K562 (cell line): Measurements from ENCODE around the gene TLE3. TPM values are rescaled to one million over a fixed set of nuclear protein-coding genes. Genes with fewer than 3 reads are reported as not detected.
A peak's percentile ranks its signal among the peaks of the same experiment; 100 is the strongest.

Experiments
- ATAC-seq: fragments of 200-7000 bp; cut with Tn5 transposase; 3 replicates; pipeline ENCODE4 v1.9.1; 2020; ENCODE audit warnings: moderate library complexity
- BruUV-seq: library from RNA; stranded (reverse); fragments of 400-500 nt; replicated peaks from 2 replicates; lab custom pipeline; 2021; lab: Mats Ljungman, UMichigan
- CTCF ChIA-PET: fragments of 300-600 bp; formaldehyde crosslinking; extraction: SDS; loops from one replicate; lab custom pipeline; 2021; ENCODE audit warnings: low intra/inter-chr PET ratio; lab: Yijun Ruan, JAX
- POLR2A ChIA-PET: fragments of 300-600, 350-650 bp; sonication (Branson Sonifier 250); formaldehyde crosslinking; extraction: SDS; loops from one replicate; lab custom pipeline; 2021; ENCODE audit warnings: antibody characterized with exemption, inconsistent platforms; lab: Yijun Ruan, JAX
- DNase-seq, 4 experiments: peaks; one replicate each; pipeline versions ENCODE4 v3.0.0 to v3.0.0-alpha.2; 2011 to 2018; ENCODE audit warnings: low spot score in 3 of 4, mixed read lengths in 3 of 4; ENCODE audit errors: extremely low read depth in 1 of 4
- FAIRE-seq: peaks from 2 replicates; lab custom pipeline; 2011; peaks lifted over from hg19 to GRCh38; lab: Jason Lieb, UNC
- H2AFZ ChIP-seq: 2 replicates; pipeline ENCODE4 v1.6.0; 2011; ENCODE audit warnings: low read depth, low read length, control low read depth, inconsistent platforms
- H3K27ac ChIP-seq: fragments of 200-600 bp; 3 replicates; pipeline ENCODE4 v1.8.0; 2011; ENCODE audit warnings: low read depth, mild to moderate bottlenecking, control low read depth, inconsistent platforms, low read length, moderate library complexity, mixed read lengths; ENCODE audit errors: extremely low read depth
- H3K27me3 ChIP-seq, 2 experiments: fragments of 300-600 bp in 1 of 2; 2 replicates in 1 of 2; 3 replicates in 1 of 2; pipeline versions ENCODE4 v1.6.0 to v1.8.0; 2011; ENCODE audit warnings: inconsistent platforms in 2 of 2, low read length in 2 of 2, mild to moderate bottlenecking in 1 of 2, mixed read lengths in 1 of 2, moderate library complexity in 1 of 2; ENCODE audit not compliant: control insufficient read depth in 2 of 2, insufficient read depth in 2 of 2
- H3K36me3 ChIP-seq: fragments of 300-600 bp; 3 replicates; pipeline ENCODE4 v1.8.0; 2011; ENCODE audit warnings: mild to moderate bottlenecking, low read length, inconsistent platforms; ENCODE audit not compliant: control insufficient read depth, insufficient read depth
- H3K4me1 ChIP-seq, 2 experiments: fragments of 200-600 bp in 1 of 2; replicated peaks in 1 of 2; 2 replicates in 1 of 2; 3 replicates in 1 of 2; pipeline versions ENCODE4 v1.5.1 to v1.8.0; 2011; ENCODE audit warnings: inconsistent platforms in 2 of 2, low read length in 2 of 2, mild to moderate bottlenecking in 1 of 2, mixed read lengths in 1 of 2, moderate library complexity in 1 of 2; ENCODE audit not compliant: control insufficient read depth in 2 of 2, insufficient read depth in 2 of 2
- H3K4me2 ChIP-seq: 2 replicates; pipeline ENCODE4 v1.6.1; 2011; ENCODE audit warnings: low read length, control low read depth, inconsistent platforms, mixed read lengths; ENCODE audit not compliant: insufficient read depth
- H3K4me3 ChIP-seq: fragments of 200-600 bp; sonication (generic), shearing (Covaris generic); 2 replicates; pipeline ENCODE4 v1.5.1; 2016; ENCODE audit warnings: control low read depth, inconsistent platforms
- H3K79me2 ChIP-seq: fragments of 200-600 bp; 3 replicates; pipeline ENCODE4 v1.8.0; 2011; ENCODE audit warnings: low read length, inconsistent platforms; ENCODE audit not compliant: control insufficient read depth, insufficient read depth
- H3K9ac ChIP-seq, 2 experiments: 2 replicates each; pipeline versions ENCODE4 v1.6.0 to v1.6.1; 2011; ENCODE audit warnings: low read depth in 2 of 2, low read length in 2 of 2, control low read depth in 1 of 2, inconsistent platforms in 1 of 2, mild to moderate bottlenecking in 1 of 2, mixed read lengths in 1 of 2; ENCODE audit not compliant: insufficient read depth in 1 of 2
- H3K9me1 ChIP-seq: one replicate; pipeline ENCODE4 v1.6.0; 2011; ENCODE audit warnings: inconsistent platforms, mild to moderate bottlenecking, low read length, moderate library complexity; ENCODE audit not compliant: control insufficient read depth, insufficient read depth
- H3K9me3 ChIP-seq: replicated peaks from 2 replicates; pipeline ENCODE4 v1.5.1; 2011; ENCODE audit warnings: low read depth, low read length, inconsistent platforms; ENCODE audit not compliant: control insufficient read depth, insufficient read depth
- H4K20me1 ChIP-seq: replicated peaks from 2 replicates; pipeline ENCODE4 v1.6.1; 2011; ENCODE audit warnings: low read length, inconsistent platforms, mixed read lengths; ENCODE audit not compliant: control insufficient read depth, insufficient read depth
- MAFG ChIP-seq: fragments of 450-650 bp; conservative IDR thresholded peaks from 2 replicates; pipeline ENCODE4 v1.6.1; 2016; ENCODE audit warnings: missing genetic modification characterization, missing compliant biosample characterization
- RFX1 ChIP-seq: fragments of 450-650 bp; IDR thresholded peaks from 2 replicates; pipeline ENCODE4 v1.6.1; 2016; ENCODE audit warnings: mild to moderate bottlenecking, moderate library complexity
- SETDB1 ChIP-seq: IDR thresholded peaks from one replicate; pipeline ENCODE4 v1.6.1; 2012; ENCODE audit warnings: low read length, control low read depth, inconsistent platforms
- SLC30A9 ChIP-seq: fragments of 250-450 bp; sonication (Bioruptor Pico); IDR thresholded peaks from 2 replicates; pipeline ENCODE4 v1.8.0; 2022; ENCODE audit warnings: mild to moderate bottlenecking, moderate library complexity
- SNIP1 ChIP-seq: fragments of 450-650 bp; IDR thresholded peaks from 2 replicates; pipeline ENCODE4 v1.7.1; 2017; ENCODE audit warnings: low read depth, mild to moderate bottlenecking
- ZKSCAN8 ChIP-seq: fragments of 200-800 bp; sonication (Bioruptor generic); IDR thresholded peaks from 2 replicates; pipeline ENCODE4 v1.6.1; 2016; ENCODE audit warnings: missing genetic modification characterization, missing compliant biosample characterization
- ZNF384 ChIP-seq: IDR thresholded peaks from 2 replicates; pipeline ENCODE4 v1.6.1; 2012; ENCODE audit warnings: low read depth, low read length, improper control_type of control experiment
- WGBS: fragments of 100-300 bp; shearing (Covaris generic); methylation state at CpG from one replicate; pipeline ENCODE4 v1.1.6; 2016; ENCODE audit warnings: low coverage, mixed read lengths; ENCODE audit not compliant: insufficient coverage; ENCODE audit errors: missing lambda C conversion rate; 5-methylcytosine and 5-hydroxymethylcytosine counted together
- in situ Hi-C: fragments of 300-500 bp; cut with MboI; formaldehyde crosslinking; loops from 4 replicates; pipeline ENCODE4 v1.15.0; 2018; ENCODE audit warnings: inconsistent platforms, mixed read lengths
- intact Hi-C: fragments of 100-400 bp; cut with micrococcal nuclease; formaldehyde crosslinking; loops from 2 replicates; pipeline ENCODE4 v1.14.2; 2022
- polyA plus RNA-seq, 8 experiments: library from polyadenylated mRNA; depleted of rRNA in 4 of 8; stranded (reverse) in 5 of 8; unstranded in 3 of 8; fragments of >200 nt; fragmentation: Nextera tagmentation in 2 of 8; fragmentation: Illumina TruSeq in 1 of 8; extraction: Ambion mirVana in 2 of 8; extraction: Trizol in 1 of 8; gene quantifications; 2 replicates each; pipeline versions ENCODE4 v1.2.1 to v1.2.3, GENCODE V29; 2011 to 2014; ENCODE audit warnings: inconsistent platforms in 1 of 8, missing spikeins in 1 of 8
- total RNA-seq, 7 experiments: library from RNA; depleted of rRNA in 6 of 7; stranded (reverse); fragments of >200 nt in 6 of 7; fragmentation: Illumina TruSeq in 2 of 7; extraction: Trizol in 2 of 7; gene quantifications; 2 replicates each; pipeline versions ENCODE4 v1.2.1 to v1.2.3, GENCODE V29; 2011 to 2021; ENCODE audit warnings: low replicate concordance in 1 of 7
- TF ChIP-seq, protein P1 (sequence below): fragments of 450-650 bp; conservative IDR thresholded peaks from 2 replicates; pipeline ENCODE4 v1.6.1; 2016; ENCODE audit warnings: missing genetic modification characterization, low read depth, mild to moderate bottlenecking, missing compliant biosample characterization, moderate library complexity
- TF ChIP-seq, protein P2 (sequence below): fragments of 450-650 bp; IDR thresholded peaks from 2 replicates; pipeline ENCODE4 v1.6.1; 2016; ENCODE audit warnings: mild to moderate bottlenecking
- TF ChIP-seq, protein P3 (sequence below): fragments of 450-650 bp; IDR thresholded peaks from 2 replicates; pipeline ENCODE4 v1.6.1; 2016; ENCODE audit warnings: borderline replicate concordance

The TLE3 gene
- total and polyA plus RNA-seq, 9 of the 15 experiments (the other 6 are each of a cell fraction or from before 2014, with no cell fraction given), result 1.5 to 84.2 (median 14.1) TPM

DNA sequence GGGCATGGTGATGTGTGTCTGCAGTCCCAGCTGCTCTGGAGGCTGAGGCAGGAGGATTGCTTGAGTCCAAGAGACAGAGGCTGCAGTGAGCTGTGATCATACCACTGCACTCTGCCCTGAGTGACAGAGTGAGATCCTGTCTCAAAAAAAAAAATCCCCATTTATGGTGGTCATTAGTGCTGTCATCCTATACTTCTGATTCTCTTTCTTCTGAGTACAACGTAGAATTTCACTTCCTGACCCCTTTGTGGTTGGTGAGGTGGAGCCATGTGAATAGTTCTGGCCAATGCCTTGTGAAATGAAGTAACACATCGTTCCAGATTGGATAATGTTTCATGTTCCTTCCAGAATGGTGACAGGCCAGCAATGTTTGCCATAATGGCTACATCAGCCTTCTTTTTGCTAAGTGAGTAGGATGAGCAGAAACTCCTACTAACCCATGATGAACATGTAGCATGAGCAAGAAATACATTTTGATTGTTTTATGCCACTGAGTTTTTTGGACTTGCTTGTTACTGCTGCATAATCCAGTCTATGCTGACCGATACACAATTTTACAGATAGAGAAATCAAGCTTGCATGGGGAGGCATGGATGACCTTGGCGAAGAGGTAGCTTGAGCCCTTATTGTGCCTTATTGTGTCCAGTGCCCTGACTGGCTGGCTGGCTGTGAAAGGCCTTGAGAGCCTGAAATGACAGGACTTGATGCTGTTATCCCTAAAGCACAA is 30.9 kb upstream of the TLE3 start (continued):
- TF ChIP-seq, protein P1, sequence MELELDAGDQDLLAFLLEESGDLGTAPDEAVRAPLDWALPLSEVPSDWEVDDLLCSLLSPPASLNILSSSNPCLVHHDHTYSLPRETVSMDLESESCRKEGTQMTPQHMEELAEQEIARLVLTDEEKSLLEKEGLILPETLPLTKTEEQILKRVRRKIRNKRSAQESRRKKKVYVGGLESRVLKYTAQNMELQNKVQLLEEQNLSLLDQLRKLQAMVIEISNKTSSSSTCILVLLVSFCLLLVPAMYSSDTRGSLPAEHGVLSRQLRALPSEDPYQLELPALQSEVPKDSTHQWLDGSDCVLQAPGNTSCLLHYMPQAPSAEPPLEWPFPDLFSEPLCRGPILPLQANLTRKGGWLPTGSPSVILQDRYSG (tag), result no peak
- no peak for TF ChIP-seq RFX1
- TF ChIP-seq SNIP1, result no peak
- TF ChIP-seq ZNF384, result no peak
- TF ChIP-seq SLC30A9 (CRISPR knock-in tag), result no peak
- TF ChIP-seq SETDB1, result no peak

DNA sequence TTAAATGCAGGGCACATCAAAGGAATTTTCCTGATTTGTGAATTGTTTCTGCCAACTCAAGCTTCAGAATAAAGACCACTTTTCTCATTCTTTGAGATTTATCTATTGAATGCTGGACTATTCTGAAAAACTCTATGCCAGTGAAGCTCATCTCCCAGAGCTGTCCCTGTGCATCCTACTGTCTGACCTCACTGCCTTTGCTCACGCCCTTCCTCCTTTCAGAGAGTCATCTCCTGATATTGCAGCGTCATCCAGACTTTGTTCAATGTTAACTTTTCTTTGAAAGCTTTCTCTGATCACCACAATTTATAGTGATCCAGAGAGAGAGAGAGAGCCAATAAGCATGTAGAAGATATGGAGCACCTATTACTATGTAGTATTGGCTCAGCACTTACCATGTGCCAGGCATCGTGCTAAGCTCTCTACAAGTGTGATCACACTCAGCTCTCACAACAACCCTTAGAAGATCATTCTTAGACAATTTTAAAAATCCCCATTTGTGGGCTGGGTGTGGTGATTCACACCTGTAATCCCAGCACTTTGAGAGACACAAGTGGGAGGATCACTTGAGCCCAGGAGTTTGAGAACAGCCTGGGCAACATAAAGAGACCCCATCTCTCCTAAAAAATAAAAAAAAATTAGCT is 30.2 kb upstream of the TLE3 start:
- H3K27ac ChIP-seq, result no peak overlapping the region

More for the DNA sequence above, 30.2 kb upstream of the TLE3 start:
- no peak overlapping the region for H3K4me2 ChIP-seq
- DNase-seq (no peak), ATAC-seq (no peak), FAIRE-seq (no peak)
- no peaks in the 10 kb centered on the region for H3K4me1 ChIP-seq
- in situ Hi-C loops, result no loop called here
- TF ChIP-seq, protein P2, sequence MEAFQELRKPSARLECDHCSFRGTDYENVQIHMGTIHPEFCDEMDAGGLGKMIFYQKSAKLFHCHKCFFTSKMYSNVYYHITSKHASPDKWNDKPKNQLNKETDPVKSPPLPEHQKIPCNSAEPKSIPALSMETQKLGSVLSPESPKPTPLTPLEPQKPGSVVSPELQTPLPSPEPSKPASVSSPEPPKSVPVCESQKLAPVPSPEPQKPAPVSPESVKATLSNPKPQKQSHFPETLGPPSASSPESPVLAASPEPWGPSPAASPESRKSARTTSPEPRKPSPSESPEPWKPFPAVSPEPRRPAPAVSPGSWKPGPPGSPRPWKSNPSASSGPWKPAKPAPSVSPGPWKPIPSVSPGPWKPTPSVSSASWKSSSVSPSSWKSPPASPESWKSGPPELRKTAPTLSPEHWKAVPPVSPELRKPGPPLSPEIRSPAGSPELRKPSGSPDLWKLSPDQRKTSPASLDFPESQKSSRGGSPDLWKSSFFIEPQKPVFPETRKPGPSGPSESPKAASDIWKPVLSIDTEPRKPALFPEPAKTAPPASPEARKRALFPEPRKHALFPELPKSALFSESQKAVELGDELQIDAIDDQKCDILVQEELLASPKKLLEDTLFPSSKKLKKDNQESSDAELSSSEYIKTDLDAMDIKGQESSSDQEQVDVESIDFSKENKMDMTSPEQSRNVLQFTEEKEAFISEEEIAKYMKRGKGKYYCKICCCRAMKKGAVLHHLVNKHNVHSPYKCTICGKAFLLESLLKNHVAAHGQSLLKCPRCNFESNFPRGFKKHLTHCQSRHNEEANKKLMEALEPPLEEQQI, result no peak
- TF ChIP-seq MAFG (tag) (peak; percentile 50; the same call in 1 of the 2 replicates), ZKSCAN8 (CRISPR knock-in tag) (no peak)
- TF ChIP-seq, protein P3, sequence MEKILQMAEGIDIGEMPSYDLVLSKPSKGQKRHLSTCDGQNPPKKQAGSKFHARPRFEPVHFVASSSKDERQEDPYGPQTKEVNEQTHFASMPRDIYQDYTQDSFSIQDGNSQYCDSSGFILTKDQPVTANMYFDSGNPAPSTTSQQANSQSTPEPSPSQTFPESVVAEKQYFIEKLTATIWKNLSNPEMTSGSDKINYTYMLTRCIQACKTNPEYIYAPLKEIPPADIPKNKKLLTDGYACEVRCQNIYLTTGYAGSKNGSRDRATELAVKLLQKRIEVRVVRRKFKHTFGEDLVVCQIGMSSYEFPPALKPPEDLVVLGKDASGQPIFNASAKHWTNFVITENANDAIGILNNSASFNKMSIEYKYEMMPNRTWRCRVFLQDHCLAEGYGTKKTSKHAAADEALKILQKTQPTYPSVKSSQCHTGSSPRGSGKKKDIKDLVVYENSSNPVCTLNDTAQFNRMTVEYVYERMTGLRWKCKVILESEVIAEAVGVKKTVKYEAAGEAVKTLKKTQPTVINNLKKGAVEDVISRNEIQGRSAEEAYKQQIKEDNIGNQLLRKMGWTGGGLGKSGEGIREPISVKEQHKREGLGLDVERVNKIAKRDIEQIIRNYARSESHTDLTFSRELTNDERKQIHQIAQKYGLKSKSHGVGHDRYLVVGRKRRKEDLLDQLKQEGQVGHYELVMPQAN, result no peak
- POLR2A ChIA-PET, result interaction anchor here (0.9 to 1.0 kb wide), 2 partner anchors 10 to 17 kb away, joined by 3 read pairs; no protein-coding TSS in a partner anchor
- no TSS peak for BruUV-seq
- peaks cover 4% of the 10 kb centered on the region; the same call in 1 of the 2 replicates for H3K9me3 ChIP-seq
- intact Hi-C loops, result no loop called here
- H3K27me3 ChIP-seq, result peaks cover 12 to 53% of the 10 kb centered on the region in 2 experiments
- H3K36me3 ChIP-seq, result no peaks in the 10 kb centered on the region
- H3K4me3 ChIP-seq, result no peak overlapping the region
- H4K20me1 ChIP-seq, result peaks cover 5% of the 10 kb centered on the region; the same call in 1 of the 2 replicates
- WGBS, result 0% methylated on average over 3 of the region's 3 CpGs
- no peaks in the 10 kb centered on the region for H3K9me1 ChIP-seq
- no peak overlapping the region for H2AFZ ChIP-seq
- no peaks in the 10 kb centered on the region for H3K79me2 ChIP-seq
- CTCF ChIA-PET, result interaction anchor here (0.6 kb wide), 1 partner anchor 418 kb away, joined by 3 read pairs; no protein-coding TSS in a partner anchor
- no peak overlapping the region for H3K9ac ChIP-seq
